Uterus (tissue), 4 donors: ENCODE data around the gene CGRRF1. TPM values are rescaled to one million over a fixed set of nuclear protein-coding genes. Genes with fewer than 3 reads are reported as not detected.

Source experiments
- DNase-seq, 2 donors: peaks; one replicate each; pipeline ENCODE4 v3.0.0-alpha.2; 2019 to 2020
- H3K27ac ChIP-seq, 2 donors: fragments of 200-600 bp; sonication (generic); 1 replicate in 1 of 2; 2 replicates in 1 of 2; pipeline ENCODE4 v1.5.1; 2016 to 2018
- H3K27me3 ChIP-seq, 2 donors: fragments of 200-600 bp; sonication (generic); one replicate each; pipeline ENCODE4 v1.5.1; 2018 to 2019; ENCODE audit warnings: control low read depth in 1 of 2
- H3K36me3 ChIP-seq, 2 donors: fragments of 200-600 bp; sonication (generic); one replicate each; pipeline ENCODE4 v1.5.1; 2019; ENCODE audit warnings: control low read depth in 1 of 2
- H3K4me1 ChIP-seq, 2 donors: fragments of 200-600 bp; sonication (generic); one replicate each; pipeline ENCODE4 v1.5.1; 2018 to 2019; ENCODE audit warnings: control low read depth in 1 of 2
- H3K4me3 ChIP-seq, 2 donors: fragments of 200-600 bp; sonication (generic); 1 replicate in 1 of 2; 2 replicates in 1 of 2; pipeline ENCODE4 v1.5.1; 2018 to 2019; ENCODE audit warnings: mild to moderate bottlenecking in 1 of 2
- H3K9me3 ChIP-seq, 2 donors: fragments of 200-600 bp; sonication (generic); one replicate each; pipeline ENCODE4 v1.5.1; 2019; ENCODE audit warnings: control low read depth in 1 of 2
- POLR2A ChIP-seq, 2 donors: fragments of 450-650 bp; IDR thresholded peaks; one replicate each; pipeline ENCODE4 v1.6.1; 2016; ENCODE audit warnings: antibody characterized with exemption in 2 of 2, mild to moderate bottlenecking in 1 of 2, moderate library complexity in 1 of 2
- intact Hi-C: fragments of 100-400 bp; cut with DNase I; formaldehyde crosslinking; loops from one replicate; pipeline ENCODE4 v1.15.1; 2023; ENCODE audit warnings: low total_unique reads
- total RNA-seq, 4 donors: library from RNA; depleted of rRNA in 3 of 4; stranded (reverse); fragments of >200 nt in 3 of 4; gene quantifications; one replicate each; pipeline versions ENCODE4 v1.1.0 to v1.2.4, GENCODE V29; 2014 to 2023
- TF ChIP-seq, protein P1 (sequence below), 4 experiments: fragments of 200-600 bp in 2 of 4; fragments of 450-650 bp in 2 of 4; sonication (generic) in 2 of 4; IDR thresholded peaks; one replicate each; pipeline ENCODE4 v1.5.1; 2016 to 2019; ENCODE audit warnings: antibody characterized with exemption in 4 of 4, mild to moderate bottlenecking in 2 of 4, moderate library complexity in 1 of 4
- donor health status: DM: yes; HTN: yes; CAD: no.

Gene CGRRF1
- total RNA-seq, 4 donors from 2014 or later = 32.1 to 50.2 (median 33.7) TPM

DNA sequence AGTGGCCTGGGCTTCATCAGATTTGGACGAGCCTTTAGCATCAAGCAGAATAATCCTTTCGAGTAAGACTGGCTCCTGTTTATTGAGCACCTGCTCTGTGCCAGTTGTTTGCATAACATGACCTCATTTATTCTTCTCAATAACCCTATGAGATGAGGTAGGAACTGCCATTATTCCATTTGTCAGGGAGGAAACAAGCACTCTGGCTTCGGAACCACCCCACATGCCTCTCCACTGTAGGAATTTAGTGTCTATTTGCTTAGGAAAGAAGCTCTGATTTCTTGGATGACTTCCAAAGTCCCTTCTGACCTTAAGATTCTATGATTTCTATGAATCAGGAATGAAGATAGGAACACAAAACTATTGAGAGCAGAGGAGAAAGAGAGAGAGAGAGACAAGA is 68.3 kb downstream of the CGRRF1 start:
- intact Hi-C loops = no loop called here
- Histone ChIP-seq H3K4me3 (no peak overlapping the region), H3K9me3 (no peaks in the 10 kb centered on the region), H3K27me3 (no peaks in the 10 kb centered on the region), H3K27ac (no peak overlapping the region), H3K36me3 (no peaks in the 10 kb centered on the region), H3K4me1 (peaks cover 0 to 3% of the 10 kb centered on the region in 2 donors)
- DNase-seq = no peak
- TF ChIP-seq, protein P1, sequence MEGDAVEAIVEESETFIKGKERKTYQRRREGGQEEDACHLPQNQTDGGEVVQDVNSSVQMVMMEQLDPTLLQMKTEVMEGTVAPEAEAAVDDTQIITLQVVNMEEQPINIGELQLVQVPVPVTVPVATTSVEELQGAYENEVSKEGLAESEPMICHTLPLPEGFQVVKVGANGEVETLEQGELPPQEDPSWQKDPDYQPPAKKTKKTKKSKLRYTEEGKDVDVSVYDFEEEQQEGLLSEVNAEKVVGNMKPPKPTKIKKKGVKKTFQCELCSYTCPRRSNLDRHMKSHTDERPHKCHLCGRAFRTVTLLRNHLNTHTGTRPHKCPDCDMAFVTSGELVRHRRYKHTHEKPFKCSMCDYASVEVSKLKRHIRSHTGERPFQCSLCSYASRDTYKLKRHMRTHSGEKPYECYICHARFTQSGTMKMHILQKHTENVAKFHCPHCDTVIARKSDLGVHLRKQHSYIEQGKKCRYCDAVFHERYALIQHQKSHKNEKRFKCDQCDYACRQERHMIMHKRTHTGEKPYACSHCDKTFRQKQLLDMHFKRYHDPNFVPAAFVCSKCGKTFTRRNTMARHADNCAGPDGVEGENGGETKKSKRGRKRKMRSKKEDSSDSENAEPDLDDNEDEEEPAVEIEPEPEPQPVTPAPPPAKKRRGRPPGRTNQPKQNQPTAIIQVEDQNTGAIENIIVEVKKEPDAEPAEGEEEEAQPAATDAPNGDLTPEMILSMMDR (IDR thresholded peaks at IDR 0.05) = no peak
- TF ChIP-seq POLR2A (IDR thresholded peaks at IDR 0.05) = no peak

DNA sequence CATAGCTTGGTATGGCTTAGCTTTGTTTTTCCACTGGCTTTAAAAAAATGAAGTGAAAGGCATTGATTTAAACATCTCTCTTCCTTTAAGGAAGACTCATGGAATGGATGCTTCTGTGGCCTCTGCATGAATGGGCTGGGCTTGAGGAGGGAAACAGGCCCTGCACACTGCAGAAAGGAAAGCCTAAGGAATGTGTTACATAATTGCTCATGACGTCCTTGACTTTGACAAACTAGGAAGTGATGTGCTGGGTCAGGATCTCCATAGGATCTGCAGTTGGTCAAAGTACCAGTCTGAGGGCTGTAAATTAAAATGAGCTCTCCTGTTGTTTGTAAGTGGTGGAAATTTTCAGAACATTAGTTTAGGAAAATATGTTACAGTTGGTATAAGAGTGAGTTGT is 69.9 kb downstream of the CGRRF1 start:
- DNase-seq = no peak
- H3K4me1 ChIP-seq = peaks cover 0 to 3% of the 10 kb centered on the region in 2 donors
- H3K27me3 ChIP-seq = no peaks in the 10 kb centered on the region
- no peaks in the 10 kb centered on the region for H3K9me3 ChIP-seq
- TF ChIP-seq POLR2A (IDR thresholded peaks at IDR 0.05) = no peak
- TF ChIP-seq, protein P1 (IDR thresholded peaks at IDR 0.05) = no peak
- intact Hi-C loops = no loop called here
- H3K4me3 ChIP-seq = no peak overlapping the region
- H3K36me3 ChIP-seq = no peaks in the 10 kb centered on the region
- no peak overlapping the region for H3K27ac ChIP-seq

DNA sequence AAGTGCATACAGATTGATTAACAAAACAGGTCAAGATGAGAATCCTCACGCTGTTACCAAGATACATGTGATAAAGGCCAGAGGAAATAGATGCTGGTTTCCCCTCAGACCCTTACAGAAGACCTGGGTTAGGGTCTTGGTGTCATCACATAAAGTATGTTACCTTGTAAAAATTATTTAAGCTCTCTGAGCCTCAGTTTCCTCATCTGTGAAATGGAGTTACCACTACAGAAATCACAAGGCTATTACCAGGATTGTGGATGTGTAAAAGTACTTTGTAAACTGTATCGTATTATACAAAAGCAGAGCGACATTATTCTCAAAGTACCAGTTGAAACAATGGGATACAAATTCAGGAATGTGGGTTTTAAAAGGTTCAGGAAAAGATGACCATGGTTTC is 71.2 kb downstream of the CGRRF1 start:
- H3K36me3 ChIP-seq = no peaks in the 10 kb centered on the region
- no peaks in the 10 kb centered on the region for H3K9me3 ChIP-seq
- no peak for DNase-seq
- intact Hi-C loops = no loop called here
- H3K4me1 ChIP-seq = peaks cover 0 to 3% of the 10 kb centered on the region in 2 donors
- H3K27me3 ChIP-seq = no peaks in the 10 kb centered on the region
- no peak overlapping the region for H3K27ac ChIP-seq
- H3K4me3 ChIP-seq = no peak overlapping the region
- no peak for TF ChIP-seq POLR2A (IDR thresholded peaks at IDR 0.05)
- TF ChIP-seq, protein P1 (IDR thresholded peaks at IDR 0.05) = no peak

DNA sequence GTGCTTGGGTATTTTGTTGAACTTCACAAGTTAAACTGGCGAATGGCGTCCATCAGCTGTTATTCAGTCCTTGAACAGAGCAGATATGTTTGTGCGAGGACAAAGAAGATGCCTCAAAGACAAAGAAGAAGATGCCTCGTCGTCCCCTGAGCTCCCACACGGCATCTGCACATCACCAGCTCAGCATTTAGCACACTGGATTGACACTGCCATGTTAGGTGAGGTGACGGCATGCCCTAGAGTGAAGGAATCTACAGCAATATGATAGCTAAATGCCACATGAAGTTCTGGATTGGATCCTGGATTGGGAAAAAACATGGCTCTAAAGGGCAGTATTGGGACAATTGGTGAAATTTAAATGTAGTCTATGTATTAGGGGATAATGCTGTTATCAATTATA is 72.6 kb downstream of the CGRRF1 start:
- no peak for DNase-seq
- Histone ChIP-seq H3K4me3 (no peak overlapping the region), H3K27me3 (no peaks in the 10 kb centered on the region), H3K4me1 (peaks cover 0 to 3% of the 10 kb centered on the region in 2 donors), H3K9me3 (peaks cover 0 to 3% of the 10 kb centered on the region in 2 donors), H3K36me3 (no peaks in the 10 kb centered on the region), H3K27ac (no peak overlapping the region)
- TF ChIP-seq, protein P1 (IDR thresholded peaks at IDR 0.05) = no peak
- no peak for TF ChIP-seq POLR2A (IDR thresholded peaks at IDR 0.05)
- intact Hi-C loops = no loop called here

DNA sequence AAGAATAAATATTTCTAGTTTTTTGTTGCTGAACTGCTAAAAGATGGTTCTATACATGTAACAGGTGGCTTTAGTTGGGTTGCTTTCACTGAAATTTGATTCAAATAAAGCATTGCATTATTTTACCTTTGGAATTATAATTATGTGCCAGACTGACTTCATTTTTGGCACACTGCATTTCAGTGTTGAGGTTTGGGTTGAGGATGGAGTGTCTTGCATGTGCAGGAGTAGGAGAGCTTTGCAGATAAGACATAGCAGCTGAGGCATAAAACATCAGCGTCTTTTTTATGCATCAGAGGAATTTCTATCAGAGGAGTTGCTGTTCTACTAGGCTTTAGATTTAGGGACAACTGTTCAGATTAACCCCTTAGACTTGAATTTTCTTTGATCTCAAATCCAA is 74.4 kb downstream of the CGRRF1 start:
- peaks cover 0 to 3% of the 10 kb centered on the region in 2 donors for H3K9me3 ChIP-seq
- H3K27ac ChIP-seq = no peak overlapping the region

More for the DNA sequence above, 74.4 kb downstream of the CGRRF1 start:
- no peak for TF ChIP-seq POLR2A (IDR thresholded peaks at IDR 0.05)
- TF ChIP-seq, protein P1 (IDR thresholded peaks at IDR 0.05) = no peak
- H3K4me3 ChIP-seq = no peak overlapping the region
- H3K4me1 ChIP-seq = no peaks in the 10 kb centered on the region
- no peaks in the 10 kb centered on the region for H3K36me3 ChIP-seq
- intact Hi-C loops = no loop called here
- DNase-seq = no peak
- H3K27me3 ChIP-seq = no peaks in the 10 kb centered on the region
